Measurements from ENCODE around the gene ASAP3.

GRCh38 chr1:23471473-23472075 lies 12.4 kb downstream of the ASAP3 start:
- TF ChIP-seq, protein P1, sequence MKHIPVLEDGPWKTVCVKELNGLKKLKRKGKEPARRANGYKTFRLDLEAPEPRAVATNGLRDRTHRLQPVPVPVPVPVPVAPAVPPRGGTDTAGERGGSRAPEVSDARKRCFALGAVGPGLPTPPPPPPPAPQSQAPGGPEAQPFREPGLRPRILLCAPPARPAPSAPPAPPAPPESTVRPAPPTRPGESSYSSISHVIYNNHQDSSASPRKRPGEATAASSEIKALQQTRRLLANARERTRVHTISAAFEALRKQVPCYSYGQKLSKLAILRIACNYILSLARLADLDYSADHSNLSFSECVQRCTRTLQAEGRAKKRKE (CRISPR knock-in tag; IDR thresholded peaks at IDR 0.05; ENCODE audit: low read depth) = no peak
- TF ChIP-seq RCOR1 (IDR thresholded peaks at IDR 0.05; ENCODE audit: low read depth, low read length) (no peak), POLR2A (IDR thresholded peaks at IDR 0.05; ENCODE audit: low read length) (no peak), EP300 (IDR thresholded peaks at IDR 0.05) (no peak), CHD2 (IDR thresholded peaks at IDR 0.05; ENCODE audit: low read length, partially characterized antibody) (no peak), REST (IDR thresholded peaks at IDR 0.05) (no peak), ESRRA (IDR thresholded peaks at IDR 0.05; ENCODE audit: borderline replicate concordance, low read length) (no peak), MAFK (IDR thresholded peaks at IDR 0.05; ENCODE audit: partially characterized antibody) (no peak), BCL3 (IDR thresholded peaks at IDR 0.05) (no peak), NR3C1 (IDR thresholded peaks at IDR 0.05) (no peak)

Data from A549 (cell line).